PC-3 (cell line): ENCODE data around the gene HSFX1. TPM values are rescaled to one million over a fixed set of nuclear protein-coding genes. Genes with fewer than 3 reads are reported as not detected.
"Not testable (repeated sequence)": the region's sequence is repeated elsewhere in the genome, so short reads cannot be mapped to it uniquely, and the experiment has no call there.

Experiments
- ATAC-seq: fragments of 200-7000 bp; cut with Tn5 transposase; 2 replicates; pipeline ENCODE4 v1.9.1; 2020; ENCODE audit warnings: mild to moderate bottlenecking, moderate library complexity
- BruUV-seq: library from RNA; stranded (reverse); fragments of 400-500 nt; replicated peaks from 2 replicates; lab custom pipeline; 2021; lab: Mats Ljungman, UMichigan
- CTCF ChIA-PET: fragments of 300-600 bp; sonication (Branson Sonifier 250); formaldehyde crosslinking; loops from one replicate; lab custom pipeline; 2022; ENCODE audit warnings: antibody characterized with exemption; lab: Charles Lee
- POLR2A ChIA-PET: fragments of 300-600 bp; sonication (Branson Sonifier 250); formaldehyde crosslinking; loops from one replicate; lab custom pipeline; 2022; ENCODE audit warnings: antibody characterized with exemption; ENCODE audit not compliant: unreplicated experiment; lab: Charles Lee
- DNase-seq: peaks from one replicate; pipeline ENCODE4 v3.0.0-alpha.2; 2015
- H2AFZ ChIP-seq: fragments of 300-600 bp; sonication (generic); 2 replicates; pipeline ENCODE4 v1.6.0; 2016; ENCODE audit warnings: antibody characterized with exemption, low read length
- H3F3A ChIP-seq: fragments of 300-600 bp; sonication (generic); one replicate; pipeline ENCODE4 v1.6.0; 2017; ENCODE audit warnings: antibody characterized with exemption, low read length, control low read depth, mild to moderate bottlenecking; ENCODE audit not compliant: unreplicated experiment
- H3K27ac ChIP-seq: fragments of 300-600 bp; sonication (generic); 2 replicates; pipeline ENCODE4 v1.5.1; 2016; ENCODE audit warnings: mild to moderate bottlenecking, low read length
- H3K27me3 ChIP-seq: fragments of 300-600 bp; sonication (generic); 2 replicates; pipeline ENCODE4 v1.6.1; 2016; ENCODE audit warnings: low read length, mixed read lengths
- H3K36me3 ChIP-seq: fragments of 300-600 bp; sonication (generic); 2 replicates; pipeline ENCODE4 v1.6.1; 2016; ENCODE audit warnings: low read depth, mixed run types, low read length, mixed read lengths
- H3K4me1 ChIP-seq: fragments of 300-600 bp; sonication (generic); 2 replicates; pipeline ENCODE4 v1.5.1; 2016; ENCODE audit warnings: low read length; ENCODE audit not compliant: insufficient read depth
- H3K4me2 ChIP-seq: fragments of 300-600 bp; sonication (generic); 2 replicates; pipeline ENCODE4 v1.6.0; 2016; ENCODE audit warnings: low read length
- H3K4me3 ChIP-seq: fragments of 300-600 bp; sonication (generic); 2 replicates; pipeline ENCODE4 v1.5.1; 2016; ENCODE audit warnings: mild to moderate bottlenecking, low read length, mixed read lengths
- H3K79me2 ChIP-seq: fragments of 300-600 bp; sonication (generic); 2 replicates; pipeline ENCODE4 v1.6.1; 2017; ENCODE audit warnings: low read length, mixed read lengths
- H3K9ac ChIP-seq: fragments of 300-600 bp; sonication (generic); 2 replicates; pipeline ENCODE4 v1.6.0; 2016; ENCODE audit warnings: mild to moderate bottlenecking, low read length
- H3K9me2 ChIP-seq: fragments of 300-600 bp; sonication (generic); replicated peaks from 2 replicates; pipeline ENCODE4 v1.6.1; 2016; ENCODE audit warnings: mixed run types, low read length, mixed read lengths
- H3K9me3 ChIP-seq: fragments of 300-600 bp; sonication (generic); 2 replicates; pipeline ENCODE4 v1.6.1; 2016; ENCODE audit warnings: low read length, mixed read lengths
- H4K20me1 ChIP-seq: fragments of 300-600 bp; sonication (generic); 2 replicates; pipeline ENCODE4 v1.6.1; 2016; ENCODE audit warnings: low read length, mixed read lengths
- EZH2 ChIP-seq: fragments of 300-600 bp; sonication (generic); IDR thresholded peaks from one replicate; pipeline ENCODE4 v1.6.1; 2017; ENCODE audit warnings: antibody characterized with exemption, mild to moderate bottlenecking, low read length; ENCODE audit not compliant: unreplicated experiment
- EZH2phosphoT487 ChIP-seq: fragments of 300-600 bp; sonication (generic); IDR thresholded peaks from 2 replicates; pipeline ENCODE4 v1.6.1; 2018; ENCODE audit warnings: mild to moderate bottlenecking, antibody characterized with exemption, low read length, borderline replicate concordance
- intact Hi-C: fragments of 100-400 bp; cut with micrococcal nuclease; formaldehyde crosslinking; loops from 2 replicates; pipeline ENCODE4 v1.9.0; 2023
- total RNA-seq: library from RNA; depleted of rRNA; stranded (reverse); fragments of >200 nt; gene quantifications from 2 replicates; pipeline ENCODE4 v1.2.3, GENCODE V29; 2014
- TF ChIP-seq, protein P1 (sequence below): fragments of 300-600 bp; sonication (generic); conservative IDR thresholded peaks from 2 replicates; pipeline ENCODE4 v1.5.1; 2017; ENCODE audit warnings: antibody characterized with exemption, low read depth, mild to moderate bottlenecking, low read length

Gene HSFX1
- total RNA-seq, 1 experiment from 2014 or later = 0.11 TPM

DNA sequence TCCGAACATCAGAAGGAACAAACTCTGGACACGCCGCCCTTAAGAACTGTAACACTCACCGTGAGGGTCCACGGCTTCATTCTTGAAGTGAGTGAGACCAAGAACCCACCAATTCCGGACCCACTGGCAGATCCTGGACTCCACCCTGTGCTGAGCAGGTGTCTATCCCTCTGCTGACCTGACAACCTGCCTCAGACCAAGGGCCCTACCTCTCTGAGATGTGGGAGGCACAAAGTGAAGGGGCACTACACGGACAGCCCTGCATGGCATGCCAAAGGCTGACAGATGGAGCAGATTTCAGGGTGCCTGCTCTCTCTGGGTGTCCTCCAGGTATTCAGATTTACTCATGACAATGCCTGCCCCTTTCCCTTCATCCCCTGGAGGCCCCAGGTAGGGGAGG, 14.0 kb upstream of the HSFX1 start:
- no TSS peak for BruUV-seq
- no peak overlapping the region for H3K9ac ChIP-seq
- no peak overlapping the region for H3K4me2 ChIP-seq
- no peaks in the 10 kb centered on the region for H3F3A ChIP-seq
- POLR2A ChIA-PET = no interaction called here
- CTCF ChIA-PET = no interaction called here
- DNase-seq (no peak), ATAC-seq (no peak)
- no peaks in the 10 kb centered on the region for H3K4me1 ChIP-seq
- no peaks in the 10 kb centered on the region for H3K9me2 ChIP-seq
- no peaks in the 10 kb centered on the region for H3K36me3 ChIP-seq
- no peaks in the 10 kb centered on the region for H3K9me3 ChIP-seq
- TF ChIP-seq, protein P1, sequence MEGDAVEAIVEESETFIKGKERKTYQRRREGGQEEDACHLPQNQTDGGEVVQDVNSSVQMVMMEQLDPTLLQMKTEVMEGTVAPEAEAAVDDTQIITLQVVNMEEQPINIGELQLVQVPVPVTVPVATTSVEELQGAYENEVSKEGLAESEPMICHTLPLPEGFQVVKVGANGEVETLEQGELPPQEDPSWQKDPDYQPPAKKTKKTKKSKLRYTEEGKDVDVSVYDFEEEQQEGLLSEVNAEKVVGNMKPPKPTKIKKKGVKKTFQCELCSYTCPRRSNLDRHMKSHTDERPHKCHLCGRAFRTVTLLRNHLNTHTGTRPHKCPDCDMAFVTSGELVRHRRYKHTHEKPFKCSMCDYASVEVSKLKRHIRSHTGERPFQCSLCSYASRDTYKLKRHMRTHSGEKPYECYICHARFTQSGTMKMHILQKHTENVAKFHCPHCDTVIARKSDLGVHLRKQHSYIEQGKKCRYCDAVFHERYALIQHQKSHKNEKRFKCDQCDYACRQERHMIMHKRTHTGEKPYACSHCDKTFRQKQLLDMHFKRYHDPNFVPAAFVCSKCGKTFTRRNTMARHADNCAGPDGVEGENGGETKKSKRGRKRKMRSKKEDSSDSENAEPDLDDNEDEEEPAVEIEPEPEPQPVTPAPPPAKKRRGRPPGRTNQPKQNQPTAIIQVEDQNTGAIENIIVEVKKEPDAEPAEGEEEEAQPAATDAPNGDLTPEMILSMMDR = no peak
- TF ChIP-seq EZH2 (no peak), EZH2phosphoT487 (no peak)
- peaks cover 8% of the 10 kb centered on the region; the same call in 1 of the 2 replicates for H3K27me3 ChIP-seq
- no peaks in the 10 kb centered on the region for H4K20me1 ChIP-seq
- intact Hi-C loops = no loop called here
- H2AFZ ChIP-seq = no peak overlapping the region
- no peaks in the 10 kb centered on the region for H3K79me2 ChIP-seq
- no peak overlapping the region for H3K4me3 ChIP-seq
- no peak overlapping the region for H3K27ac ChIP-seq

DNA sequence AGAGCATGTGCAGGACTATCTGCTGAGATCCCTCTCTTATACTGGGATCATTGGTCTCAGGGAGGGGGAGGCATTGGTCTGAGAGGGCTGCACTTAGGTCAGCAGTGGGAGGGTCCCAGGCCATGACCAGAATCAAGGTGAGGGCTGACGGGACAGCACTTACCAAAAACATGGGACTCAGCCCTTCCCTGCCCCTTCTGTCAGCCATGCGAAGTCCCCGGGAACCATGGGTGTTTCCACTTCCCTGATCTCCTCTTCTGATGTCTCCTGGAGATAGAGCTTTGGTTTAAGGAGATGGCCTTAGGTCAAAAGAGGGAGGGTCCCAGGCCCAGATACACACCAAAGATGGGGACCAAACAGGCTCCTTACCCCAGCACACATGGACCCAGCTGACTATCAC, 12.9 kb upstream of the HSFX1 start:
- H3K27ac ChIP-seq = no peak overlapping the region

DNA sequence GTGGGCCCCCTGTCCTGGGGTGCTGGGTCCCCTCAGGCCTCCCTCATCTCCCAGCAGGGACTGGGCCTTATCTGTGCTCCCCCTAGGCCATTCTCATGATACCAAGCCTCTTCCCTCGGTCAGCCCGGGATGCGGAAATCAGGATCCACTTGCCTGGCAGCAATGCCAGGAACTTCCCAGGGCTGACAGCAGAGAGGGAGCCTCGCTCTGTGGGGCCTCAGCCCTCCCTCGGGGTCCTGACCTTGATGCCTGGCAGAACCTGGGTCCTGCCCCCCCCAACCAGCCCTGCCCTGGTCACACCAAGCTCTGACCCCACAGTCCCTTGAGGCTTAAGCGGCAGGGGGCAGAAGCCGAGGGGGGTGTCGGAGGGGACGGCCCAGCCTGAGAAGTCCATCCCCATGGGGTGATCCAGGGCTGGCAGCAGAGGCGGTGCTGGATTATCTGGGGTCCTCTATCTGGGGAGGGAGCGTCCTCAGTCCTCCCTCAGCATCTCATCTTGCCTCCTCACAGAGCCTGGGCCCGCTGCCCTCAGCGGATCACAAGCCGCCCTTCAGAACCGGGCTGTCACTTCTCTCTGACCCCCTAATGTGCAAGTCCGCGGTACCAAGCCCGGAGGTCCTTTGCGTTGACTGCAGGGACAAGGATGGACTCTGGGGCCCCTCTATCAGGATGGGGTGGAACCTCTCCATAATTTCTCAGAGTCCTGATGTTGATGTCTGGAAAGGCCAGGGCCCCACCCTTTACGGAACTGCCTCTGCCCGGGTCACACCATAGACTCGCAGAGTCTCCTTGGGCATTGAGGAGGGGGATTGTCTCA, 11.8 kb upstream of the HSFX1 start:
- H3K27me3 ChIP-seq, CTCF ChIA-PET, H3K9me2 ChIP-seq, BruUV-seq, intact Hi-C loops, H2AFZ ChIP-seq, H4K20me1 ChIP-seq, H3K36me3 ChIP-seq, H3K4me1 ChIP-seq, H3K9ac ChIP-seq, H3K79me2 ChIP-seq, H3K4me2 ChIP-seq, H3K27ac ChIP-seq, H3K4me3 ChIP-seq, POLR2A ChIA-PET, ATAC-seq, DNase-seq, H3K9me3 ChIP-seq, H3F3A ChIP-seq: not testable (repeated sequence)

More for the DNA sequence above, 12.9 kb upstream of the HSFX1 start:
- Histone ChIP-seq H3K4me2 (no peak overlapping the region), H3K4me3 (no peak overlapping the region), H3K9ac (no peak overlapping the region), H3K9me3 (no peaks in the 10 kb centered on the region), H3K4me1 (no peaks in the 10 kb centered on the region), H3F3A (no peaks in the 10 kb centered on the region), H3K36me3 (no peaks in the 10 kb centered on the region), H3K9me2 (no peaks in the 10 kb centered on the region), H3K27me3 (no peaks in the 10 kb centered on the region), H3K79me2 (no peaks in the 10 kb centered on the region), H4K20me1 (no peaks in the 10 kb centered on the region), H2AFZ (no peak overlapping the region)
- POLR2A ChIA-PET = no interaction called here
- TF ChIP-seq EZH2 (no peak), EZH2phosphoT487 (no peak)
- TF ChIP-seq, protein P1 = no peak
- ATAC-seq (no peak), DNase-seq (no peak)
- no TSS peak for BruUV-seq
- CTCF ChIA-PET = no interaction called here
- intact Hi-C loops = no loop called here
